ENCODE measurements around the gene DGUOK.
"Not testable (repeated sequence)": the region's sequence is repeated elsewhere in the genome, so short reads cannot be mapped to it uniquely, and the experiment has no call there.

The DGUOK gene

DNA sequence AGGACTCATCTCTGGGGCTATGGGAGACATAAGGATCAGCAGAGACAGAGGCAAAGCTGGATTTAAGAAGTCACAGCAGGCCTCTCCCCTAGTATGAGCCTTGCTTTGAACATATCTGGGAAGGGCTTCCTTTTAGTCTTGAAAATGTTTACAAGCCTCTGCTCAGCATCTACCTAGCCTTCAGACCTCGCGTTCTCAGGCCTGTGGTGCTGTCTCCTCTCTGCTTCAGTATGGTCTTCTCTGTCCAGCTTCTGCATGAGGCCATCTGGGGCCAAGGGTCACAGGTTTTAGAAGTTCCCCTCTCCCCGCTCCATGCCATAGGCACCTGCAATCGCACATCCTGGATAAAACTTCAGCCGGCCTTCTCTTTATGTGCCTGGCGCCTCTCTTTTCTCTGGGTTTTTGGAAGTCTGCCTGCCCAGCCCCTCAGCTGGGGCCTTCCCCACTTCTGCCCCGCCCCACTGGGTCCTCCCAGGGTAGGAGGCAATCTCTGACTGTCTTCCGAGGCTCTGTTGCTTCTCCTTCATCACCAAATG is 26.8 kb upstream of the DGUOK start:
- no peak for DNase-seq (ENCODE audit: low read depth in 1 of 2, low spot score in 1 of 2)

DNA sequence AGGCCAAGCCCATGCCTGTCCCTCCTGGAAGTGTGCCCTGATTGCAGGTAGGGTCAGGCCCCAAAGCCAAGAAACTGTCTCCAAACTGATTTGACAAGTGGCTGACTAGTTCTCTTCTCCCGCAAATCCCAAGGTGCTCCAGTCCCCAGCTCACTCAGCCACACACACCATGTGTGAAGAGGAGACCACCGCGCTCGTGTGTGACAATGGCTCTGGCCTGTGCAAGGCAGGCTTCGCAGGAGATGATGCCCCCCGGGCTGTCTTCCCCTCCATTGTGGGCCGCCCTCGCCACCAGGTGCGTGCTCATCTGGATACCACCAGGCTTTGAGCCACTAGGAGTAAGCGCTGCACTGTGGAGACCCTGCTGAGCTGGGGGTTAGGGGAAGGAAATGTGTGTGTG is 25.5 kb upstream of the DGUOK start:
- no peak for DNase-seq (ENCODE audit: low read depth in 1 of 2, low spot score in 1 of 2)

DNA sequence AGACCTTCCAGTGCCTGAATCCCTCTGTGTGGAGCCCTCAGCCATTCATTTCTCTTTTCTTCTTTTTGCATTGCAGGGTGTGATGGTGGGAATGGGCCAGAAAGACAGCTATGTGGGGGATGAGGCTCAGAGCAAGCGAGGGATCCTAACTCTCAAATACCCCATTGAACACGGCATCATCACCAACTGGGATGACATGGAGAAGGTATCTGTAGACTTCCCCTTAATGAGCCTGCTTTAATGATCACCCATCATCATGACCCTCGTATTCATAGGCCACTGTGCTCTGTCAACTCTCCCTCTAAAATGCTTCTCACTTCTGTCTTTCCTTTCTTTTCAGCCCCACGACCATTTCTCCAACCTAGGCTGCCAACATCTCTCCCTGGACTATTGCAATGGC is 24.4 kb upstream of the DGUOK start:
- DNase-seq (ENCODE audit: low read depth in 1 of 2, low spot score in 1 of 2), result no peak

DNA sequence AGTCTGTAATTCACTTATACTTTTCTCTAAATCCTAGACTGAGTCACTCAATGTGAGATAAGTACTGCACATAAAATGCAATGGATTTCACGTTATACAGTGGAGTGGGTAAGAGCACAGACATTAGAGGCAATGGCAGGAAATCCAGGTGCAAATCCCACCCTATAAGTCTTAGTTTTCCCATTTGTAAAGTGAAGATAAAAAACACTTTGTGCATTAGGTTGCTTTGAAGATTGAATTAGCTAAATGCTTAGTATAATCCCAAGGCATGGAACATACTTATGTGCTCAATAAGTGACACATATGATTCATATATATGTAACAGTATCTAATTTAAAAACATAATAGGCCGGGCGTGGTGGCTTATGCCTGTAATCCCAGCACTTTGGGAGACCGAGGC is 23.4 kb upstream of the DGUOK start:
- no peak for DNase-seq (ENCODE audit: low read depth in 1 of 2, low spot score in 1 of 2)

DNA sequence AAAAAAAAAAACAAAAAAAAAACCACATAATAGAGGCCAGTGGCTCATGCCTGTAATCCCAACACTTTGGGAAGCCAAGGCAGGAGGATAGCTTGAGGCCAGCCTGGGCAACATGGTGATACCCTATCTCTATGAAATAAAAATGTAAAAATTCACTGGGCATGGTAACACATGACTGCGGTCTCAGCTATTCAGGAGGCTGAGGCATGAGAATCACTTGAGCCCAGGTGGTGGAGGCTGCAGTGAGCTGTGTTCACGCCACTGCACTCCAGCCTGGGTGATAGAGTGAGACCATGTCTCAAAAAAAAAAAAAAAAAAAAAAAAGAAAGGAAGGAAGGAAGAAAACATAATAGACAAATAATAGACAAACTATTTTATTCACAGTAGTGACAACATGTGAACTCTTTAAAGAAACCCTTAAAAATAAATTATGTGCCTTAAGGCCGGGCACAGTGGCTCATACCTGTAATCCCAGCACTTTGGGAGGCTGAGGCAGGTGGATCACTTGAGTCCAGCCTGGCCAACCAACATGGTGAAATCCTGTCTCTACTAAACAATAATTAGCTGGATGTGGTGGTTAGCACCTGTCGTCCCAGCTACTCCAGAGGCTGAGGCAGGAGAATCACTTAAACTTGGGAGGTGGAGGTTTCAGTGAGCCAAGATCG is 22.6 kb upstream of the DGUOK start:
- DNase-seq (ENCODE audit: low read depth in 1 of 2, low spot score in 1 of 2), result not testable (repeated sequence)

DNA sequence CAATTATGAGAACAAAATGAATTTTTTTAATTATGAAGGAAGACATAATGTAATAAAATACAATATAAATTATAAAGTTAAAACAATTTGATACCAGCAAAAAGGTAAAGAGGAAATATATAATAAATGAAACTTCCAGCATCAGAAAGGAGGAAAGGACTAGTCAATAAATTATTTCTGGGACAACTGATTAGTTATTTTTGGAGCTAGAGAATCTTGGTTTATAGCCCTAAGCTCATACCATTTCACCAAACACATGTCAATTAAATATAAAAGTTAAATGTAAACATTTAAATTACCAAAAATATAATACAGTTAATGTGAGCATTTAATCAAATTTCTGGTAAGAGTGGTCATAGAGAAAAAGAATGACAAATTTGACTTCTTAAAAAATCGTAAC is 21.7 kb upstream of the DGUOK start:
- no peak for DNase-seq (ENCODE audit: low read depth in 1 of 2, low spot score in 1 of 2)

DNA sequence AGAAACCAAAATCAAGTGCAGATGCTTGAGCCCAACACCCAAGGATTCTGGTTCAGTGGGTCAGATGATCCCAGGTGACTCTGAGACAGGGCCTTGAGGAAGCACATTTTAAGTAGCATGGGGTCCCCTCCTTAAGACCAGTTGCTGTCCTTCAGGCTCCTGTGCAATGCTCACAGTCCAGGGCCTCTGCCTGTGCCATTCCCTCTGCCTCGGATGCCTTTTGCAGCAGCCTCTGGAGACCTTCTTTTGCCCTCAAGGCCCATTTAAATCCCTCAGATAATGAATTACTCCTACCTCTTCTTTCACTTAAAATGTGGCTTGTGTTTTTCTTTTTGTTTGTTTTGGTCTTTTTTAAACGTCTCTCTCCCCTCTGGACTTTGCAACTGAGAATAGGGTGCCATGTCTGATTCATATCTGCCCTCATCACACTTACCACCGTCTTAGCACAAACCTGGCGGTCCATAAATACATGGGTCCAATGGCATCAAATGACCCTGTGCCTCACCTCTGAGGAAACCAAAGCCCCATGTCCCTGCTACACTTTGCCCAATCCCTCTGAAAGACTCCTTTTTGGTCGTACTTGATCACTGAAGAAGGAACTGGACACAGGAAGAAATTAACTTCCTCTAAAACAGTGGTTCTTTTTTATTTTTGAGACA is 19.7 kb upstream of the DGUOK start:
- DNase-seq (ENCODE audit: low read depth in 1 of 2, low spot score in 1 of 2), result no peak

DNA sequence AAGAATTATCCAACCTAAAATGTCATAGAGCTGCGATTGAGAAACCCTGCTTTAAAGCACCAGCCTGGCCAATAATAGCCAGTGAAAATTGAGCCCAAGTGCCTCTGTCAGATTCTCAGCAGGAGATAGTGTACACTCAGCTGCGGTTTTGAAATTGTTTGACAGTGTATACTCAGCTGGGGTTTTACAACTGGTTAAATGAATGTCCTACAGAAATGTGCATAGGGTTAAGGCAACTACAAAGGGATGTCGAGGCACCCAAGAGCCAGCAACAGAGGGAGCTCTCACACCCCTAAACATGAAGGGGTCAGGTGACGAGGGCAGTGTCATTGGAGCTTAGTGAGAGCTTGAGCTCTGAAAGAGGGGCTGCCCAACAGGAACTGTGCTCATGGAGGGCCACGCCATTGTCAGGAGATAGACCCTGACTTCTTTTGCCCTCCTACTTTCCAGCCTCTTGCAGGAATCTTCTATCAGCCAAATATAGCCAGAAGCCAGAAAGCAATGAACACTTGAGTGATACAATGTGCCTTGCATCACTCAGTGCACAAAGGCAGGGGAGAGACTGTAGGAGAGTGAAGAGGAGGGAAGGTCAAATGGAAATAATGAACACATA is 18.7 kb upstream of the DGUOK start:
- DNase-seq (ENCODE audit: low read depth in 1 of 2, low spot score in 1 of 2), result peak; percentile 23 to 26

DNA sequence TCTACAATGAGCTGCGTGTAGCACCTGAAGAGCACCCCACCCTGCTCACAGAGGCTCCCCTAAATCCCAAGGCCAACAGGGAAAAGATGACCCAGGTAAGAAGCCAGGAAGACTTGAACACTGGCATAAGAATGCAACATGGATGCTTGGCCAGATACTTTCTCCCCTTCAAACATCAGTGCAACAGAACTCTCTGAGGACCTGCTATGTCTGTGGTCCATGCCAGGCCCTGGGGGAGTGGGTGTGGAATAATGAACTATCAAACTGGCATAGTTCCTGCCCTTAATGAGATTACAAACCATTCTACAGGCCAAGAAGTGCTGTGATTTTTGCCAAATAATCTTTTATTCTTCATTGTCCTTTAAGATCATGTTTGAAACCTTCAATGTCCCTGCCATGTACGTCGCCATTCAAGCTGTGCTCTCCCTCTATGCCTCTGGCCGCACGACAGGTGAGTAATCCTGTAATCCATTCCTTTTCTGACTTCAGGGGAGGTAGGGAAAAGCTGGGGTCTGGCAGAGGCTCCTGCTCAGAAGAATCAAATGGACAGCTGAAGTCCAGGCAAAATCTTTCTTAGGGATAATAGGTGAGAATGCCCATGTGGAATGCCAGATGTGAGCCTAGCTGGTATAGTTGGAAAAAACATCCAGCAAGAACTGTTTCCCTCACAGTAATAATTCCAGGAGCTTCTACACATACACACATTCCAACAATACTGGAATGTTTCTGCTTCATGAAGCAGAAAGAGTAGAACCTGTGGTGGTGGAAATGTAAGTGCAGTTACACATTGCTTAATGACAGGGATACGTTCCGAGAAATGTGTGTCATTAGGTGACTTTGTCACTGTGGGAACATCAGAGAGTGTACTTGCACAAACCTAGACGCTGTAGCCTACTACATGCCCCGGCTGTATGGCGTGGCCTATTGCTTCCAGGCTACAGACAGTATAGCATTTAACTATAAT is 17.7 kb upstream of the DGUOK start:
- DNase-seq (ENCODE audit: low read depth in 1 of 2, low spot score in 1 of 2), result no peak

DNA sequence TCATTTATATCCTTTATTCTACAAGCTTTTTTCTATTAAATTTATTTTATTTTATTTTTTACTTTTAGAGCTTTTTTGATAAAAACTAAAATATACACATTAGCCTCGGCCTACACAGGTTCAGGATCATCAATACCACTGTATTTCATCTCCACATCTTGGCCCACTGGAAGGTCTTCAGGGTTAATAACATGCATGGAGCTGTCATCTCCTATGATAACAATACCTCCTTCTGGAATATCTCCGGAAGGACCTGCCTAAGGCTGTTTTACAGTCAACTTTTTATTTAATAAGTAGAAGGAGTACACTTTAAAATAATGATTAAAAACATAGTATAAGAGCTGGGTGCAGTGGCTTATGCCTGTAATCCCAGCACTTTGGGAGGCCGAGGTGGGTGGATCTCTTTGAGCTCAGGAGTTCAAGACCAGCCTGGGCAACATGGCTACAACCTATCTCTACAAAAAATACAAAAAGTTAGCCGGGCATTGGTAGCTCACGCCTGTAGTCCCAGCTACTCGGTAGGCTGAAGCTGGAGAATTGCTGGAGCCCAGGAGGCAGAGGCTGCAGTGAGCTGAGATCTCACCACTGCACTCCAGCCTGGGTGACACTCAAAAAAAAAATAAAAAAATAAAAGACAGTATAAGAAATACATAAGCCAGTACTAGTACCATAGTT is 15.7 kb upstream of the DGUOK start:
- DNase-seq (ENCODE audit: low read depth in 1 of 2, low spot score in 1 of 2), result no peak

DNA sequence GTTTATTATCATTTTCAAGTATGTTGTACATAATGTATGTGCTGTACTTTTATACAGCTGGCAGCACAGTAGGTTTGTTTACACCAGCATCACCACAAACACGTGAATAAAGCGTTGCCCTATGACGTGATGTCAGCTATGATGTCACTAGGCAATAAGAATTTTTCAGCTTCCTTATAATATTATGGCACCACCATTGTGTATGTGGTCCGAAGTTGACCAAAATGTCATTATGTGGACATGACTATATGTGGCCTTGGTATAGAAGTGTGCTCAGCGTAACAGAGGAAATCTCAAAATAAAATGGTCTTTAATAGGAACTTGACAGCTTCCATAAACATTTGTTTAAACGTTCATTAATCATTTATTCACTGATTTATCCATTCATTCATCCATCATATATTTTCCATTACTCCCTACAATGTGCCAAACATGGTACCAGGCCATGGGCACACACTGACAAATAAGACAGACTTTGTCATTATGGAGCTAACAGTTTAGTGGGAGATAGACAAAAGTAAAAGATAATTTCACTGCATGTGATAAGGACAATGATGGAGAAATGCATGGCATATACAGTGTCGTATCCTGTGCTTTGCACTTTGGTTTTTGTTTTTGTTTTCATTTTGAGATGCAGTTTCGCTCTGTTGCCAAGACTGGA is 15.0 kb upstream of the DGUOK start:
- no peak for DNase-seq (ENCODE audit: low read depth in 1 of 2, low spot score in 1 of 2)

DNA sequence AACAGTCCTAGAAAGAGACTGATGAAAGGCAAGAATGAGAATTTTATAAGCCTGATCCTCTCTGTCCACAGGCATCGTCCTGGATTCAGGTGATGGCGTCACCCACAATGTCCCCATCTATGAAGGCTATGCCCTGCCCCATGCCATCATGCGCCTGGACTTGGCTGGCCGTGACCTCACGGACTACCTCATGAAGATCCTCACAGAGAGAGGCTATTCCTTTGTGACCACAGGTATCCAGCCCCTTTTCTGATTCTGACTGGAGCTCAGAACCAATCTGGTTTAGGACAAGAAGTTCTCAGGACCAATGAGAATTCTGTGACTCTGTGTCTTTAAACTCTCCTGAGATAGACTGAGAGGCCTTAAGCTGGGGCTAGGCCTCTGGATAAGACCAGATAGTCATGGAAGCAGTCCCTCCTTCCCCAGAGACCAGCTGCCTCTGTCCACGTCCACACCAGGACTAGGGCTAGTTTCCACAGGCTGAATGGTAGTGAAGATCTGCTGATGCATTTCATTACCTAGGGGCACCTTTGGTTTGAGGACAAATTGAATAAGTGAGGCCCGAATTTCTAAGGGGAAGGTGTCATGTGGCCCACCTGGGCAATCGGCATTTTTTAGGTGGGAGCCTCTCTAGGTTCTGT is 13.1 kb upstream of the DGUOK start:
- no peak for DNase-seq (ENCODE audit: low read depth in 1 of 2, low spot score in 1 of 2)

DNA sequence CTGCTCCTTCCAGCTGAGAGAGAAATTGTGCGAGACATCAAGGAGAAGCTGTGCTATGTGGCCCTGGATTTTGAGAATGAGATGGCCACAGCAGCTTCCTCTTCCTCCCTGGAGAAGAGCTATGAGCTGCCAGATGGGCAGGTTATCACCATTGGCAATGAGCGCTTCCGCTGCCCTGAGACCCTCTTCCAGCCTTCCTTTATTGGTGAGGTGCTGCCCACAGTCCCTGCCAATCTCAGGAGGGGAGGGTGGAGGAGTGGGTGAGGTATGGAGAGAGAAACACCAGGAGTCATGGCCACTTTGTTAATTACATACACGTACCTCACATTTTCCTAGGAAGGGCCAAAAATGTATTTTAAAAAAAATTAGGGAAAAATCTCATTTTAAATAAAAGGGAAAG is 12.0 kb upstream of the DGUOK start:
- DNase-seq (ENCODE audit: low read depth in 1 of 2, low spot score in 1 of 2), result no peak

DNA sequence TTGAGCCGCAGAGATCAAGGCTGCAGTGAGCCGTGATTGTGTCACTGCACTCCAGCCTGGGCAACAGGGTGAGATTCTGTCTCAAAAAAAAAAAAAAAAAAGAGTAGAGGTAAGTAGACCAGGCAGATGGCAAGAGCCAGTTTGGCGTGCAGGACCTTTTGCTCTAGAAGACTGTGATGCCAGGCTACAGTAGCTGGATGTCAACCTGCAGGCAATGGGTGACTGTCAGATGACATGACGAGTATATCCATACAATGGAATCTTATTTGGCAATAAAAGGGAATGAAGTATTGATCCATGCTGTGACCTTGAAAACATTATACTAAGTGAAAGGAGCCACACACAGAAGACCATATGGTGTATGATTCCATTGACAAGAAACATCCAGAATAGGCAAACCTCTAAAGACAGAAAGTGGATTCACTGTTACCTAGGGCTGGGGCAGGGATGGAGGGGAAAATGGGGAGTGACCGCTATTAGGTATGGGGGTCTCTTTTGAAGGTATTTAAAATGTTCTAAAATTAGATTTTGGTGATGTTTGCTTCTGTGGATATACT is 11.2 kb upstream of the DGUOK start:
- no peak for DNase-seq (ENCODE audit: low read depth in 1 of 2, low spot score in 1 of 2)

DNA sequence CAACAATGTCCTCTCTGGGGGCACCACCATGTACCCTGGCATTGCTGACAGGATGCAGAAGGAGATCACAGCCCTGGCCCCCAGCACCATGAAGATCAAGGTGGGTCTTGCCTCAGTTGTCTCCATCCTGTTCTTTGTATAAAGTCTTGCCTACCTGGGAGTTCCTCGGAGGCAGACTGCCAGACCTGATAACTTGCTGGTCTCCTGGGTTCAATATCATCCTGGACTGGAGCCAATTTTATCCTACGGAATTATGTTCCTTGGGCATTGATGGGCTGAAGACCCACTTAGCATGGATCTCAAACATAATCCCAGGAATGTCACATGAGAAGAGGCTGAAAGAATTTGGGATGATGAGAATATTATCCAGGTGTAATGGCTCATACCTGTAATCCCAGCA is 10.0 kb upstream of the DGUOK start:
- no peak for DNase-seq (ENCODE audit: low read depth in 1 of 2, low spot score in 1 of 2)

DNA sequence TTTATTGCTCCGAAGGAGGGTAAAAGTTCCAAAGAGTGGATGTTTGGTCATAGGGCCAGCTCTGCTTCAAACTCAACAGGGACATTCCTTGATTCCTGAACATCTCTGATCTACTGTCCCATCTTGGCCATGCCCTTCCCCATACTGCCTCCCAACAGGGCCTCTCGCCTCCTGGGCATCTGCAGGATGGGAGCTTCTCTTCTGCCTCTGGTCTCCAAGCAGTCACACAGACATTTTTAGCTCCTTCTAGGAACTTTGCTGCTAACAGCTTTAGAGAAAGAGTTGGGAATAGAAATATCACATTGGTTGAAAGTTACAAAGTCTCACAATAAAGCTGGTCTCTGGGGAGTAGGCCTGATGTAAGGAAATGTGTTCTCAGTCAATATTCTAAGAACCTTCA is 9.4 kb upstream of the DGUOK start:
- DNase-seq (ENCODE audit: low read depth in 1 of 2, low spot score in 1 of 2), result no peak

DNA sequence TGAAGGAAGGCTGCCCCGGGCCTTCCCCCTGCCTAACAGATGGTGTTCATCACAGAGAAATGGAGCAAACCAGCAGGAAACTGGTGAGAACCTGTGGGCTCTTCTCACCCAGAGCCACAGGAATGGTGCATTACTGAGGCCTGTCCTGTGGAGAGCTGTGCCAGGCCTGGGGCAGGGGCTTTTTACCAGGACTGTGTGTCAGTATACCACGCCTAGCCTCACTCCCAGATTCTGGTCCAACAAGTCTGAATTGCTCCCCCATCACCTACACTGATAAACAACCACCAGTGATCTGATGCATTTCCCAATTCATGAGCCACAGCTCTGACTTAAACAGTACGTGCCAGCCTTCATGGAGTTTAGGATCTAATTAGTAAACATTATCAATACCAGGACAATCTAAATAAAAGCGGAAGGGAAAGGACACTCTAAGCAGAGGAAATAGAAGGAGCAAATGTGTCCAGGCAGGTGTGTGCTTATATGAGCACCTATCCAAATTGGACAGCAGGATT is 8.9 kb upstream of the DGUOK start:
- no peak for DNase-seq (ENCODE audit: low read depth in 1 of 2, low spot score in 1 of 2)

DNA sequence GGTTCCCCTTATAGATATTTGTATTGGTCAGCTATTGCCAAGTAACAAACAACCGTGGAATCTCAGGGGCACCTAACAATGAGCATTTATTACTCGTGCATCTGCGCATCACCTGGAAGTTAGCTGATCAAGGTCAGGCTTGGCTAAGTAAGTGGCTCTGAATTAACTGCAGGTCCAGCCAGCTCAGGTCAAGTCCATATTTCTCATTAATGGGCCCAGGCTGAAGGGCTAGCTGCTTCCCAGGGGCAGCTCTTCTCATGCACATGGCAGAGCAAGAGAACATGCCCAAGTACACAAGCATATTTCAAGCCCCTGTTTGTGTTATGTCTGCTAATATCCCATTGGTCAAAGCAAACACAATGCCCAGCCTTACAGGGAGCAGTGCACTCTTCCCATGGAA is 7.8 kb upstream of the DGUOK start:
- no peak for DNase-seq (ENCODE audit: low read depth in 1 of 2, low spot score in 1 of 2)

DNA sequence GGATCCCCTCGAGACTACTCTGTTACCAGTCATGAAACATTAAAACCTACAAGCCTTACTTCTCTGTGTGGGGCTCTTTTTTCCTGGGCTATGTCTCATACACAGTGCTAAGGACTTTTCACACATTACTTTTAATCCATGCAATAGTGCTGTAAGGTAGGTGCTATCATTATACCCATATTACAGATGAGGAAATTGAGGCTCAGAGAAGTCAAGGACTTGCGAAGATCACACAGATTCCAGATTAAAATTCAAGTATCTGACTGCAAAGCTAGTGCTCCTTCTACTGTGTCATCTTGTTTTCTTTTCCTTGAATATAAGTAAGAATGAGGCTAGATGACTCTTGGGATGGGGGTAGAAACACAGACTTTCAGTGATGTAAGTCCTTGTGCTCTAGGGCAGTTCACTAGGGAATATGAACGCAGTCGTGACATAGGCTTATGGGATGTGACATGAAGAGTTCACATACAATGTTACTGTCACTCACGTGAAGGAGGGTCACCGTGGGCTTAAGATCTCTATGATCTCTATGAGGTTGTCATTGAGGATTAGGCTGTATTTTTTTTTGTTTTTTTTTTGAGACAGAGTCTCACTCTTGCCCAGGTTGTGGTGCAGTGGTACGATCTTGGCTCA is 7.0 kb upstream of the DGUOK start:
- no peak for DNase-seq (ENCODE audit: low read depth in 1 of 2, low spot score in 1 of 2)
